ENCODE measurements around the gene CHD6. TPM values are rescaled to one million over a fixed set of nuclear protein-coding genes. Genes with fewer than 3 reads are reported as not detected.

CHD6 gene
- total and polyA plus RNA-seq, 2 of the 13 experiments (the other 11 are each of a cell fraction or from before 2014, with no cell fraction given) = 14.4 to 52.0 TPM

- no peak for TF ChIP-seq ZNF18 (CRISPR knock-in tag; IDR thresholded peaks at IDR 0.05; ENCODE audit: insufficient replicate concordance)
- 0 out of 2 replicates have a peak, but pooled peaks have one; percentile 14 for TF ChIP-seq TCF7L2 (IDR thresholded peaks at IDR 0.05; ENCODE audit: low read depth, low read length)
- no peak for TF ChIP-seq TAF15 (IDR thresholded peaks at IDR 0.05; ENCODE audit: low read depth, low read length, poor library complexity, severe bottlenecking)
- TF ChIP-seq ATF7-NPFF (CRISPR knock-in tag; IDR thresholded peaks at IDR 0.05; ENCODE audit: low read depth) = no peak
- TF ChIP-seq ZNF878 (CRISPR knock-in tag; IDR thresholded peaks at IDR 0.05) = peak; percentile 28; the same call in 1 of the 2 replicates
- peak; percentile 97 for TF ChIP-seq CEBPG (CRISPR knock-in tag; IDR thresholded peaks at IDR 0.05)
- 0 out of 2 replicates have a peak, but pooled peaks have one; percentile 15 for TF ChIP-seq TARDBP (CRISPR knock-in tag; IDR thresholded peaks at IDR 0.05)
- TF ChIP-seq ETS1 (CRISPR knock-in tag; IDR thresholded peaks at IDR 0.05) = no peak
- TF ChIP-seq HNRNPH1 (optimal IDR thresholded peaks at IDR 0.05; ENCODE audit: low read depth, low read length) = no peak
- no peak for TF ChIP-seq RFX5 (IDR thresholded peaks at IDR 0.05; ENCODE audit: low read depth, low read length)
- peak; percentile 66; the same call in 1 of the 2 replicates for TF ChIP-seq ARID3A (IDR thresholded peaks at IDR 0.05; ENCODE audit: low read depth, low read length)
- 0 out of 2 replicates have a peak, but pooled peaks have one; percentile 7 for TF ChIP-seq FOXA3 (CRISPR knock-in tag; IDR thresholded peaks at IDR 0.05)
- TF ChIP-seq ZNF646 (CRISPR knock-in tag; IDR thresholded peaks at IDR 0.05) = peak; percentile 46; the same call in 1 of the 2 replicates
- no peak for TF ChIP-seq FOSL2 (CRISPR knock-in tag; IDR thresholded peaks at IDR 0.05)
- peak; percentile 41; the same call in 1 of the 2 replicates for TF ChIP-seq RXRB (CRISPR knock-in tag; IDR thresholded peaks at IDR 0.05; ENCODE audit: borderline replicate concordance)
- TF ChIP-seq POGK (CRISPR knock-in tag; conservative IDR thresholded peaks at IDR 0.05) = 0 out of 2 replicates have a peak, but pooled peaks have one; percentile 23
- peak; percentile 91 for TF ChIP-seq ZNF317 (CRISPR knock-in tag; IDR thresholded peaks at IDR 0.05)
Measured at GRCh38 chr20:41616228-41616627, 1.9 kb downstream of the CHD6 start (continued).

Data from HepG2 (cell line).